HepG2 (cell line): ENCODE results near the gene ZNF169.
"Not testable (repeated sequence)": the region's sequence is repeated elsewhere in the genome, so short reads cannot be mapped to it uniquely, and the experiment has no call there.

Experiments used
- POLR2AphosphoS2 ChIP-seq: IDR thresholded peaks from 2 replicates; pipeline ENCODE4 v1.6.1; 2011; ENCODE audit warnings: low read depth, low read length, improper control_type of control experiment
- YEATS4 ChIP-seq: sonication (generic); formaldehyde crosslinking; IDR thresholded peaks from 2 replicates; pipeline ENCODE4 v1.4.0; 2020; ENCODE audit warnings: missing genetic modification reagents, borderline replicate concordance
- ZZZ3 ChIP-seq: sonication (generic); formaldehyde crosslinking; IDR thresholded peaks from 2 replicates; pipeline ENCODE4 v1.4.0; 2020; ENCODE audit warnings: missing genetic modification reagents, mild to moderate bottlenecking, borderline replicate concordance

- TF ChIP-seq ZZZ3 (CRISPR knock-in tag); POLR2AphosphoS2; YEATS4: not testable (repeated sequence)
Measured at GRCh38 chr9:94323153-94323798, 64.2 kb downstream of the ZNF169 start.
